ENCODE measurements around the gene DGKD.

GRCh38 chr2:233359823-233360222, 5.5 kb downstream of the DGKD start:
- TF ChIP-seq, protein P1, sequence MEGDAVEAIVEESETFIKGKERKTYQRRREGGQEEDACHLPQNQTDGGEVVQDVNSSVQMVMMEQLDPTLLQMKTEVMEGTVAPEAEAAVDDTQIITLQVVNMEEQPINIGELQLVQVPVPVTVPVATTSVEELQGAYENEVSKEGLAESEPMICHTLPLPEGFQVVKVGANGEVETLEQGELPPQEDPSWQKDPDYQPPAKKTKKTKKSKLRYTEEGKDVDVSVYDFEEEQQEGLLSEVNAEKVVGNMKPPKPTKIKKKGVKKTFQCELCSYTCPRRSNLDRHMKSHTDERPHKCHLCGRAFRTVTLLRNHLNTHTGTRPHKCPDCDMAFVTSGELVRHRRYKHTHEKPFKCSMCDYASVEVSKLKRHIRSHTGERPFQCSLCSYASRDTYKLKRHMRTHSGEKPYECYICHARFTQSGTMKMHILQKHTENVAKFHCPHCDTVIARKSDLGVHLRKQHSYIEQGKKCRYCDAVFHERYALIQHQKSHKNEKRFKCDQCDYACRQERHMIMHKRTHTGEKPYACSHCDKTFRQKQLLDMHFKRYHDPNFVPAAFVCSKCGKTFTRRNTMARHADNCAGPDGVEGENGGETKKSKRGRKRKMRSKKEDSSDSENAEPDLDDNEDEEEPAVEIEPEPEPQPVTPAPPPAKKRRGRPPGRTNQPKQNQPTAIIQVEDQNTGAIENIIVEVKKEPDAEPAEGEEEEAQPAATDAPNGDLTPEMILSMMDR (IDR thresholded peaks at IDR 0.05), result no peak
- TF ChIP-seq POLR2A (IDR thresholded peaks at IDR 0.05) (no peak), EP300 (IDR thresholded peaks at IDR 0.05) (no peak), POLR2AphosphoS5 (IDR thresholded peaks at IDR 0.05) (no peak)

Data from gastroesophageal sphincter (tissue), 3 donors.